Activated CD8-positive, alpha-beta memory T cell treated with anti-CD3 and anti-CD28 coated beads, Interleukin-2, amount 10 ng/mL, durations not matched to agents 7 days and 5 days (primary cell): Measurements from ENCODE around the gene NLRP9. TPM values are rescaled to one million over a fixed set of nuclear protein-coding genes. Genes with fewer than 3 reads are reported as not detected.

ENCODE experiments used
- ATAC-seq: fragments of 150-1000 bp; cut with Tn5 transposase; one replicate; pipeline ENCODE4 v1.10.0; 2021; ENCODE audit warnings: moderate library complexity
- CTCF ChIA-PET: fragments of 350-600 bp; sonication (Branson Sonifier 250); formaldehyde crosslinking; loops from one replicate; lab custom pipeline; 2021; ENCODE audit warnings: antibody characterized with exemption; lab: Charles Lee
- DNase-seq: peaks from one replicate; pipeline ENCODE4 v3.0.0-alpha.2; 2020
- H3K27ac Mint-ChIP-seq: one replicate; pipeline ENCODE4 v1.8.0; 2021; ENCODE audit warnings: mild to moderate bottlenecking, mixed read lengths
- H3K27me3 Mint-ChIP-seq: one replicate; pipeline ENCODE4 v1.8.0; 2021; ENCODE audit warnings: mixed read lengths
- H3K36me3 Mint-ChIP-seq: one replicate; pipeline ENCODE4 v1.8.0; 2021; ENCODE audit warnings: mild to moderate bottlenecking, mixed read lengths
- H3K4me1 Mint-ChIP-seq: one replicate; pipeline ENCODE4 v1.8.0; 2021; ENCODE audit warnings: mixed read lengths
- H3K4me3 Mint-ChIP-seq: one replicate; pipeline ENCODE4 v1.8.0; 2021; ENCODE audit warnings: mild to moderate bottlenecking, moderate library complexity, mixed read lengths
- H3K9me3 Mint-ChIP-seq: one replicate; pipeline ENCODE4 v1.8.0; 2022; ENCODE audit warnings: low read depth, mixed read lengths
- total RNA-seq, 2 experiments: library from RNA; stranded (reverse); gene quantifications; one replicate each; pipeline ENCODE4 v1.2.3, GENCODE V29; 2021

The NLRP9 gene
- total RNA-seq, 2 experiments from 2014 or later: not detected

DNA sequence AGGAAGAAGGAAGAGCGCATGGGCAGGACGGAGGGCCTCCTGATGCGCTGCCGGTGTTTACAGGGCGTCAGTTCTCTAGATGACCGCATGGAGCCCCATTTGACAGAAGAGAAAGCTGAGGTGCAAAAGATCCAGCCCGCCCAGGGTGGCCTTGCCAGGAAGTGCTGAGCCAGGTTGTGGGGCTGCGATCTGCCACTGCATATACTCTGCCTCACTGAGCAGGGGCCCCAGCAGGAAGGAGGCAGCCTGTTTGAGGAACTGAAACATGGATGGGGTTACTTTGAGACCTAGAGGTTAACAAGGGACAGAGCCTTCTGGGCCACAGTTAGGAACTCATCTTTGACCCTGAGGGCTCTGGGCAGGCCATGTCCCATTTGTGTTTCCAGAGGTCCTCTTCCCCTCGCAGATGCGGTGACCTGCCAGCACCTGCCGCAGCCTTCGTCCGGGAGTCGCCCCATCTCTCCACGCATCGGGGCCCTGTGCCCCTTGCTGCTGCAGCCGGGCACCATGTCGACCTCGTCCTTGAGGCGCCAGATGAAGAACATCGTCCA is 60.0 kb downstream of the NLRP9 start:
- Mint-ChIP-seq H3K27ac (peak overlapping the region; percentile 2), H3K36me3 (peaks cover 26% of the 10 kb centered on the region), H3K4me1 (peaks cover 52% of the 10 kb centered on the region), H3K9me3 (no peaks in the 10 kb centered on the region), H3K27me3 (no peaks in the 10 kb centered on the region), H3K4me3 (no peak overlapping the region)
- ATAC-seq (no peak), DNase-seq (no peak)
- CTCF ChIA-PET: no interaction called here

- CTCF ChIA-PET: no interaction called here
- Mint-ChIP-seq H3K4me3 (no peak overlapping the region), H3K9me3 (no peaks in the 10 kb centered on the region), H3K4me1 (peaks cover 52% of the 10 kb centered on the region), H3K27ac (peak overlapping the region; percentile 2), H3K36me3 (peaks cover 26% of the 10 kb centered on the region), H3K27me3 (no peaks in the 10 kb centered on the region)
- no peak for ATAC-seq
- DNase-seq: no peak
Measured at GRCh38 chr19:55677572-55678028, 60.6 kb downstream of the NLRP9 start.

DNA sequence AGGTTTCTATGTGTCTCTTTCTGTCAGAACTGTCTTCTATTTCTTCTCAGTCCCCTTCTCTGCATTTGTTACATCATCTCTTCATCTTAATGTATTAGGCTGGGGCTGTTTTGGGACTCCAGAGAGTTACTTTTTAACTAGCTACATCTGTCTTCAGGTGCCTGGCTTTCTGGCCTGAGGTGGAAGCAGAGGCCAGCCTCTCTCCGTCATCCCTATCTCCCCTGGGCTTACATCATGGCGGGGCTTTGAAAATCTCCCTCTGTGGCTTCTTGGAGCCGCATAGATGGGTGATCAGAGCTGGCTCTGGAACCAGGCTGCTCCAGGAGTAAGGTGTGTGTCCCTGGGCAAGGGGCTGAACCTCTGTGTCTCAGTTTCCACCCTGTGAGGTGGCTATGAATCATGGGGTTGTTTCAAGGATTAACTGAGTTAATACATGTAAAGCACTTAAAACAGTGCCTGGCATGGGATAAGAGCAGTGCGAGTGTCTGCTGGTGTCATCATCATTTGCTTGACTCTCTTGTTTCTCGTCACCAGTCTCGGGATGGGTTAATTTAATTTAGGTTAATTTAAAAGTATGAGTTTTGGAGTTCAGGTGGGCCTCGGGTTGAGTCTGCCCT is 61.2 kb downstream of the NLRP9 start:
- Mint-ChIP-seq H3K36me3 (peaks cover 27% of the 10 kb centered on the region), H3K27ac (peak overlapping the region; percentile 44), H3K27me3 (no peaks in the 10 kb centered on the region), H3K4me3 (peak overlapping the region; percentile 95), H3K9me3 (no peaks in the 10 kb centered on the region), H3K4me1 (peaks cover 56% of the 10 kb centered on the region)
- CTCF ChIA-PET: interaction anchor here (1.2 to 1.3 kb wide), 2 partner anchors 22 to 26 kb away, joined by 5 to 6 read pairs; partner anchors contain the start of gene U2AF2
- no peak for DNase-seq
- no peak for ATAC-seq

DNA sequence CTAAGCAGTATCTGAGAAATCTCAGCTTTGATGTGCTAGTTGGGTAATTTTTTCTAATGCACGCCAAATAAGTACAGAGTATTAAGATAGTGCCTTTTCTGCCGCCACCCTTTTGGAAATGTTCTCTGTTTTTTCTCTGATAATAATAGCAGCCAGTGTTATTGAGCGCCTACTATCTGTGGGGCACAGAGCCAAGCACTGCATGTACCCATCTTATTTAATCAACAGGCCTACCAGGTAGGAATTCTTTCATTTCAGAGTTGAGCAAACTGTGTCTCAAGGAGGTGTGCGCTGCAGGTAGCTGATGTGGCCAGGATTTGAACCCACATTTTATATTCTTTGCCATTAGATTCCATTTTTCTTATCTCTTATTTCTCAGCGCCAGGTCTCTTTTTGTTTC is 61.8 kb downstream of the NLRP9 start:
- Mint-ChIP-seq H3K27ac (peak overlapping the region; percentile 44), H3K9me3 (no peaks in the 10 kb centered on the region), H3K4me1 (peaks cover 56% of the 10 kb centered on the region), H3K4me3 (peak overlapping the region; percentile 95), H3K36me3 (peaks cover 28% of the 10 kb centered on the region), H3K27me3 (no peaks in the 10 kb centered on the region)
- CTCF ChIA-PET: interaction anchor here (0.9 to 1.3 kb wide), 3 partner anchors 20 to 27 kb away, joined by 5 to 6 read pairs (median 5); partner anchors contain the start of gene U2AF2
- ATAC-seq (no peak), DNase-seq (no peak)

GRCh38 chr19:55675661-55676354 is 62.4 kb downstream of the NLRP9 start:
- Mint-ChIP-seq H3K27me3 (no peaks in the 10 kb centered on the region), H3K36me3 (peaks cover 31% of the 10 kb centered on the region), H3K27ac (peak overlapping the region; percentile 90), H3K4me1 (peaks cover 60% of the 10 kb centered on the region), H3K9me3 (no peaks in the 10 kb centered on the region), H3K4me3 (peak overlapping the region; percentile 95)
- DNase-seq (no peak), ATAC-seq (no peak)
- CTCF ChIA-PET: interaction anchor here (0.9 to 1.3 kb wide), 3 partner anchors 19 to 27 kb away, joined by 5 to 6 read pairs (median 5); partner anchors contain the start of gene U2AF2

- H3K4me3 Mint-ChIP-seq: peak within 1 kb of the TSS; percentile 95
- peaks cover 34% of the 10 kb centered on the region for H3K36me3 Mint-ChIP-seq
- peaks cover 67% of the 10 kb centered on the region for H3K4me1 Mint-ChIP-seq
- ATAC-seq (peak; percentile 94), DNase-seq (peak; percentile 99)
- no peaks in the 10 kb centered on the region for H3K9me3 Mint-ChIP-seq
- H3K27ac Mint-ChIP-seq: peak within 1 kb of the TSS; percentile 90
- no peaks in the 10 kb centered on the region for H3K27me3 Mint-ChIP-seq
- CTCF ChIA-PET: interaction anchor here (0.7 to 2.0 kb wide), 2 partner anchors 22 to 43 kb away, joined by 4 to 6 read pairs; no protein-coding TSS in a partner anchor
Measured at GRCh38 chr19:55674841-55675660, 63.2 kb downstream of the NLRP9 start, which contains the start of gene EPN1. TSS of gene EPN1 (plus strand) at chr19:55675226. CDS start at chr19:55678628, 3,402 bp downstream.

DNA sequence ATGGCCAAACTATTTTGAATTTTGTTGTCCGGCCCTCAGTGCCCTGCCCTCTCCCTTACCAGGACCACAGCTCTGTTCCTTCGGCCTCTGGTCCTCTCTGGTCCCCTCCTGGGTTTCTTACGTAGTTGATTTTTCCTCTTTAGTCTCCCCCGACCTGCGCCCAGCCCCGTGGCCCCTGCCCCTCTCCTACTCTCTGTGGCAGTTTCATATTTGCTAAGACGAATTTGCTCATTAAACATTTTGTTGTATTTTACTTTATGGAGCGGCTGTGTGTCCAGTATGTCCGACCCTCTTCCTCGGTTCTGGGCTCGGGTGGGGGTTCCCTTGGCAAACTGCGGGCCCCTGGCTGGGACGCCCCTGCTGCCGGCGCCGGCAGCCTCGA is 63.8 kb downstream of the NLRP9 start:
- DNase-seq: no peak
- no peaks in the 10 kb centered on the region for H3K9me3 Mint-ChIP-seq
- no peaks in the 10 kb centered on the region for H3K27me3 Mint-ChIP-seq
- peaks cover 63% of the 10 kb centered on the region for H3K4me1 Mint-ChIP-seq
- H3K36me3 Mint-ChIP-seq: peaks cover 37% of the 10 kb centered on the region
- CTCF ChIA-PET: interaction anchor here (0.7 to 2.0 kb wide), 2 partner anchors 21 to 43 kb away, joined by 4 to 6 read pairs; no protein-coding TSS in a partner anchor
- H3K27ac Mint-ChIP-seq: peak overlapping the region; percentile 76
- no peak for ATAC-seq
- peak overlapping the region; percentile 42 for H3K4me3 Mint-ChIP-seq

DNA sequence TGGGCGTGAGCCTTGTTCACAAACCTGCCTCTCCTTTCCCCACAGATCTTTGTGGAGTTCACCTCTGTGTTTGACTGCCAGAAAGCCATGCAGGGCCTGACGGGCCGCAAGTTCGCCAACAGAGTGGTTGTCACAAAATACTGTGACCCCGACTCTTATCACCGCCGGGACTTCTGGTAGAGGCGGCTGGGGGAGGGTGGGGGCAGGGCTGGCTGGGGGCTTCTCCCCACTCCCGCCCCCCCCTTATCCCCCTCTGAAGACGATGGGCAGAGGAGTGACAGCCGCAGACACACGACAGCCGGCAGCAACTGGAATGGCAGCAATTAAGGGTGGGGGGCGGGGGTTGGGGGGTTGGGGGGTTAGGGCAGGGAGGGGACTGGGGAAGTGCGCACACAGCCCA is 64.3 kb downstream of the NLRP9 start:
- H3K27me3 Mint-ChIP-seq: no peaks in the 10 kb centered on the region
- peak overlapping the region; percentile 48 for H3K27ac Mint-ChIP-seq
- no peak overlapping the region for H3K4me3 Mint-ChIP-seq
- no peak for ATAC-seq
- no peaks in the 10 kb centered on the region for H3K9me3 Mint-ChIP-seq
- DNase-seq: no peak
- CTCF ChIA-PET: interaction anchor here (1.0 to 2.0 kb wide), 4 partner anchors 17 to 42 kb away, joined by 3 to 6 read pairs (median 4); partner anchors contain the start of gene U2AF2
- H3K36me3 Mint-ChIP-seq: peaks cover 36% of the 10 kb centered on the region
- H3K4me1 Mint-ChIP-seq: peaks cover 58% of the 10 kb centered on the region

- H3K27me3 Mint-ChIP-seq: no peaks in the 10 kb centered on the region
- CTCF ChIA-PET: interaction anchor here (1.0 to 2.0 kb wide), 5 partner anchors 17 to 533 kb away, joined by 3 to 6 read pairs (median 4); partner anchors contain the start of gene U2AF2
Measured at GRCh38 chr19:55673465-55673864, 64.7 kb downstream of the NLRP9 start.

GRCh38 chr19:55672418-55672817 is 65.8 kb downstream of the NLRP9 start:
- no peaks in the 10 kb centered on the region for H3K9me3 Mint-ChIP-seq
- DNase-seq: no peak
- H3K4me3 Mint-ChIP-seq: no peak overlapping the region
- peak overlapping the region; percentile 57 for H3K27ac Mint-ChIP-seq
- H3K36me3 Mint-ChIP-seq: peaks cover 37% of the 10 kb centered on the region
- H3K4me1 Mint-ChIP-seq: peaks cover 44% of the 10 kb centered on the region
- CTCF ChIA-PET: interaction anchor here (1.1 to 2.0 kb wide), 4 partner anchors 18 to 532 kb away, joined by 3 to 13 read pairs (median 8); partner anchors contain the start of gene U2AF2
- no peak for ATAC-seq
- H3K27me3 Mint-ChIP-seq: no peaks in the 10 kb centered on the region

More at GRCh38 chr19:55673465-55673864, 64.7 kb downstream of the NLRP9 start:
- Mint-ChIP-seq H3K4me3 (no peak overlapping the region), H3K9me3 (no peaks in the 10 kb centered on the region), H3K4me1 (peaks cover 53% of the 10 kb centered on the region), H3K36me3 (peaks cover 33% of the 10 kb centered on the region), H3K27ac (peak overlapping the region; percentile 48)
- ATAC-seq (no peak), DNase-seq (no peak)

DNA sequence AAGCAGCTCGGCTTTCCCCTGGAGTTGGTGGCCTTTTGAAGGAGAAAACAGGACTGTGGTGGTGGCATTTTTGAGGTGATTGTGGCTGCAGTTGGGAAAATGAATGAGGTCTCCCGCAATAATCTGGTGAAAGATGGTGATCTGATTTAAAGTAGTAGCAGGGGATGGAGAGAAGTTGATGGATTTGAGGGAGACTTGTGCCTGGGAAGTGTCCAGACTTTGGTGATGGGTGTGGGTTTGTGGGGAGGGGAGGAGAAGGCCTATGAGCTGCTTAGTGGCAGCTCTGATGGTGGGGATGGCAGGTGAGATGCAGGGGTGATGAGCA is 67.2 kb downstream of the NLRP9 start:
- H3K27ac Mint-ChIP-seq: no peak overlapping the region
- H3K4me1 Mint-ChIP-seq: peaks cover 31% of the 10 kb centered on the region
- H3K27me3 Mint-ChIP-seq: no peaks in the 10 kb centered on the region
- peaks cover 36% of the 10 kb centered on the region for H3K36me3 Mint-ChIP-seq
- DNase-seq (no peak), ATAC-seq (no peak)
- no peak overlapping the region for H3K4me3 Mint-ChIP-seq
- no peaks in the 10 kb centered on the region for H3K9me3 Mint-ChIP-seq
- CTCF ChIA-PET: interaction anchor here (0.8 to 2.0 kb wide), 7 partner anchors 12 to 39 kb away, joined by 3 to 13 read pairs (median 4); partner anchors contain the start of gene U2AF2

DNA sequence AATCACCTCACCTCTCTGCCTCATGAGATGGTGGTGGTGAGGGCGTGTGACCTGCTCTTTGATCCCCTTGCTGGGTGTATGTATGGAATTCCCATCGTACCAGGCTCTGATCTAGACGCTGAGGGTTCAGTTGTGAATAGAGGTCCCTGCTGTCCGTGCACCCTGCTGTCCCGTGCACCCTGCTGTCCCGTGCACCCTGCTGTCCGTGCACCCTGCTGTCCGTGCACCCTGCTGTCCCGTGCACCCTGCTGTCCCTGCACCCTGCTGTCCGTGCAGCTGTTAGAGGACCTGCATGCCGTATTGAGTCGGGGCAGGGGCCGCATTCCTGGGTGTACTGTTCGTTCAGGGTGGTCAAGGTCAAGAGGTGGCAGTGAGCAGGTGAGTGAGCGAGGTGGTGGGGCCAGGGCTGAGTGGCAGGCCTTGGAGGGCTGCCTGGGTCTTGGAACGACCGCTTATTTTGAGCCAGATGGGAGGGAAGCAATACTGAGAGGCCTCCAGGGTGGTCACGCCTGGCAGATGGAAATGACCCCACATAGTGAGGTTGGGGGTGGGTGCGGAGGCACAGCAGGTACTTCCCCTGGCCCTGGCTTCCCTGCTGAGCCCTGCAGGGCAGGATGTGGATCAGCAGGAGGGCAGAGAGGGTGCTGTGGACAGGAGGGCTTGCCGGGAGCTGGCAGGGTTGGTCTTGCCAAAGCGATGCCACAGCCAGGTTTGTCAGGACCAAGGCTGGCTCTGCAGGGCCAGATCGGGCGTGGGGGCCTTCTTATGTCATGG is 67.7 kb downstream of the NLRP9 start:
- peaks cover 26% of the 10 kb centered on the region for H3K4me1 Mint-ChIP-seq
- ATAC-seq (no peak), DNase-seq (no peak)
- H3K27ac Mint-ChIP-seq: no peak overlapping the region
- H3K27me3 Mint-ChIP-seq: no peaks in the 10 kb centered on the region
- no peak overlapping the region for H3K4me3 Mint-ChIP-seq
- H3K9me3 Mint-ChIP-seq: no peaks in the 10 kb centered on the region
- CTCF ChIA-PET: interaction anchor here (0.8 to 2.0 kb wide), 6 partner anchors 13 to 38 kb away, joined by 3 to 13 read pairs (median 6); partner anchors contain the start of gene U2AF2
- H3K36me3 Mint-ChIP-seq: peaks cover 40% of the 10 kb centered on the region
